HCT116 (cell line): ENCODE data around the gene RBM20. TPM values are rescaled to one million over a fixed set of nuclear protein-coding genes. Genes with fewer than 3 reads are reported as not detected.

Experiments used
- ATAC-seq: fragments of 200-7000 bp; cut with Tn5 transposase; 2 replicates; pipeline ENCODE4 v1.9.1; 2020; ENCODE audit warnings: mild to moderate bottlenecking, moderate library complexity
- BruUV-seq: library from RNA; stranded (reverse); fragments of 400-500 nt; replicated peaks from 2 replicates; lab custom pipeline; 2021; lab: Mats Ljungman, UMichigan
- CTCF ChIA-PET: fragments of 300-600 bp; sonication (Branson Sonifier 250); formaldehyde crosslinking; loops from one replicate; lab custom pipeline; 2021; ENCODE audit warnings: antibody characterized with exemption; lab: Charles Lee
- POLR2A ChIA-PET: fragments of 300-600, 350-600 bp; sonication (Branson Sonifier 250); formaldehyde crosslinking; loops from one replicate; lab custom pipeline; 2021; ENCODE audit warnings: antibody characterized with exemption; lab: Charles Lee
- RAD21 ChIA-PET, 2 experiments: fragments of 300-600 bp; sonication (Branson Sonifier 250); formaldehyde crosslinking; loops; one replicate each; lab custom pipeline; 2023; ENCODE audit warnings: low total read pairs in 2 of 2; ENCODE audit not compliant: uncharacterized antibody in 2 of 2, unreplicated experiment in 2 of 2, low non-redundant PET in 1 of 2; lab: Charles Lee
- DNase-seq: peaks from one replicate; pipeline ENCODE4 v3.0.0-alpha.2; 2010; ENCODE audit warnings: low read depth, low spot score
- H2AFZ ChIP-seq: fragments of 200-600 bp; shearing (Covaris generic), sonication (generic); 2 replicates; pipeline ENCODE4 v1.6.1; 2017; ENCODE audit warnings: low read depth, mixed run types, mixed read lengths, antibody characterized with exemption, low read length; ENCODE audit not compliant: poor library complexity, severe bottlenecking
- H3K27ac ChIP-seq: 2 replicates; pipeline ENCODE4 v1.5.1; 2012; ENCODE audit warnings: low read depth, low read length
- H3K27me3 ChIP-seq: fragments of 200-600 bp; sonication (generic); 2 replicates; pipeline ENCODE4 v1.6.1; 2016; ENCODE audit warnings: mixed run types, low read length, mixed read lengths; ENCODE audit not compliant: insufficient read depth
- H3K36me3 ChIP-seq, 2 experiments: fragments of 200-500 bp in 1 of 2; fragments of 200-600 bp in 1 of 2; sonication (Bioruptor generic) in 1 of 2; sonication (generic) in 1 of 2; 2 replicates each; pipeline versions ENCODE4 v1.5.1 to v1.6.1; 2014 to 2016; ENCODE audit warnings: low read length in 2 of 2, inconsistent platforms in 1 of 2, mixed read lengths in 1 of 2, mixed run types in 1 of 2; ENCODE audit not compliant: insufficient read depth in 2 of 2, control insufficient read depth in 1 of 2
- H3K4me1 ChIP-seq, 2 experiments: fragments of 200-600 bp in 1 of 2; sonication (generic) in 1 of 2; 2 replicates each; pipeline versions ENCODE4 v1.5.1 to v1.6.1; 2012 to 2017; ENCODE audit warnings: low read length in 2 of 2, inconsistent platforms in 1 of 2, mild to moderate bottlenecking in 1 of 2, mixed read lengths in 1 of 2, mixed run types in 1 of 2, moderate library complexity in 1 of 2; ENCODE audit not compliant: insufficient read depth in 2 of 2, control insufficient read depth in 1 of 2
- H3K4me2 ChIP-seq: fragments of 200-600 bp; sonication (generic); 2 replicates; pipeline ENCODE4 v1.6.1; 2017; ENCODE audit warnings: mixed run types, low read length, mixed read lengths
- H3K4me3 ChIP-seq, 2 experiments: fragments of 200-600 bp in 1 of 2; sonication (generic) in 1 of 2; replicated peaks in 1 of 2; 2 replicates each; pipeline ENCODE4 v1.5.1; 2011 to 2016; ENCODE audit warnings: low read length in 2 of 2, control low read depth in 1 of 2, low read depth in 1 of 2, mild to moderate bottlenecking in 1 of 2, mixed read lengths in 1 of 2, mixed run types in 1 of 2
- H3K79me2 ChIP-seq: fragments of 200-600 bp; sonication (generic); 2 replicates; pipeline ENCODE4 v1.6.1; 2017; ENCODE audit warnings: mild to moderate bottlenecking, mixed run types, low read length, moderate library complexity, mixed read lengths; ENCODE audit not compliant: insufficient read depth
- H3K9ac ChIP-seq: fragments of 200-600 bp; sonication (generic); 2 replicates; pipeline ENCODE4 v1.6.1; 2016; ENCODE audit warnings: low read length, mixed read lengths
- H3K9me2 ChIP-seq: fragments of 200-600 bp; sonication (generic), shearing (Covaris generic); 2 replicates; pipeline ENCODE4 v1.6.1; 2017; ENCODE audit warnings: mixed run types, mild to moderate bottlenecking, moderate library complexity; ENCODE audit not compliant: insufficient read depth
- H3K9me3 ChIP-seq, 2 experiments: fragments of 200-500 bp in 1 of 2; fragments of 200-600 bp in 1 of 2; sonication (Bioruptor generic) in 1 of 2; sonication (generic) in 1 of 2; 2 replicates each; pipeline ENCODE4 v1.6.1; 2014 to 2017; ENCODE audit warnings: low read length in 2 of 2, mixed read lengths in 2 of 2, inconsistent platforms in 1 of 2, low read depth in 1 of 2, mild to moderate bottlenecking in 1 of 2, mixed run types in 1 of 2, moderate library complexity in 1 of 2; ENCODE audit not compliant: control insufficient read depth in 1 of 2, insufficient read depth in 1 of 2
- H4K20me1 ChIP-seq: fragments of 200-600 bp; sonication (generic), shearing (Covaris generic); 2 replicates; pipeline ENCODE4 v1.6.1; 2017; ENCODE audit warnings: mixed run types, mild to moderate bottlenecking, moderate library complexity; ENCODE audit not compliant: insufficient read depth
- CBX3 ChIP-seq: IDR thresholded peaks from 2 replicates; pipeline ENCODE4 v1.6.1; 2012; ENCODE audit warnings: low read depth
- CEBPB ChIP-seq: IDR thresholded peaks from 2 replicates; pipeline ENCODE4 v1.6.1; 2012; ENCODE audit warnings: low read depth
- EGR1 ChIP-seq: IDR thresholded peaks from 2 replicates; pipeline ENCODE4 v1.6.1; 2012; ENCODE audit warnings: low read depth
- ELF1 ChIP-seq: IDR thresholded peaks from 2 replicates; pipeline ENCODE4 v1.6.1; 2012; ENCODE audit warnings: low read depth, borderline replicate concordance
- EZH2phosphoT487 ChIP-seq: fragments of 200-600 bp; IDR thresholded peaks from 2 replicates; pipeline ENCODE4 v1.6.1; 2018; ENCODE audit warnings: antibody characterized with exemption, borderline replicate concordance
- FOSL1 ChIP-seq: IDR thresholded peaks from 2 replicates; pipeline ENCODE4 v1.6.1; 2012; ENCODE audit warnings: low read depth
- JUND ChIP-seq: IDR thresholded peaks from 2 replicates; pipeline ENCODE4 v1.6.1; 2012
- POLR2AphosphoS5 ChIP-seq: IDR thresholded peaks from 2 replicates; pipeline ENCODE4 v1.6.1; 2011; ENCODE audit warnings: mild to moderate bottlenecking, low read depth, low read length, moderate library complexity
- RAD21 ChIP-seq: IDR thresholded peaks from 2 replicates; pipeline ENCODE4 v1.6.1; 2012; ENCODE audit warnings: low read depth, mild to moderate bottlenecking
- SIN3A ChIP-seq: IDR thresholded peaks from 2 replicates; pipeline ENCODE4 v1.6.1; 2012; ENCODE audit warnings: low read depth
- SP1 ChIP-seq: IDR thresholded peaks from 2 replicates; pipeline ENCODE4 v1.6.1; 2012; ENCODE audit warnings: low read depth
- SRF ChIP-seq: IDR thresholded peaks from 2 replicates; pipeline ENCODE4 v1.6.1; 2012; ENCODE audit warnings: low read depth
- TCF7L2 ChIP-seq: IDR thresholded peaks from 2 replicates; pipeline ENCODE4 v1.7.0; 2011; ENCODE audit warnings: borderline replicate concordance, inconsistent platforms; ENCODE audit not compliant: insufficient read depth, insufficient read length; ENCODE audit errors: extremely low read depth
- YY1 ChIP-seq: IDR thresholded peaks from 2 replicates; pipeline ENCODE4 v1.6.1; 2011; ENCODE audit warnings: low read length, low read depth, moderate library complexity, mild to moderate bottlenecking; ENCODE audit not compliant: insufficient replicate concordance; ENCODE audit errors: extremely low read depth
- ZFX ChIP-seq: fragments of 450-650 bp; IDR thresholded peaks from 2 replicates; pipeline ENCODE4 v1.6.1; 2017
- ZNF274 ChIP-seq: fragments of 200-500 bp; sonication (Bioruptor generic); IDR thresholded peaks from 2 replicates; pipeline ENCODE4 v1.6.1; 2014; ENCODE audit warnings: mild to moderate bottlenecking, low read depth, low read length, inconsistent platforms
- intact Hi-C: fragments of 100-400 bp; cut with micrococcal nuclease; formaldehyde crosslinking; loops from 2 replicates; pipeline ENCODE4 v1.10.0; 2022
- total RNA-seq: library from RNA; stranded (reverse); gene quantifications from one replicate; pipeline ENCODE4 v1.2.1, GENCODE V29; 2021; ENCODE audit not compliant: unreplicated experiment
- TF ChIP-seq, protein P1 (sequence below): IDR thresholded peaks from 2 replicates; pipeline ENCODE4 v1.6.1; 2012
- TF ChIP-seq, protein P2 (sequence below): IDR thresholded peaks from 2 replicates; pipeline ENCODE4 v1.6.1; 2012; ENCODE audit warnings: low read depth
- TF ChIP-seq, protein P3 (sequence below): IDR thresholded peaks from 2 replicates; pipeline ENCODE4 v1.6.1; 2012
- TF ChIP-seq, protein P4 (sequence below), 3 experiments: fragments of 200-600 bp in 1 of 3; sonication (generic) in 1 of 3; IDR thresholded peaks in 2 of 3; conservative IDR thresholded peaks in 1 of 3; 2 replicates each; pipeline ENCODE4 v1.5.1; 2012 to 2017; ENCODE audit warnings: low read depth in 2 of 3, low read length in 2 of 3, antibody characterized with exemption in 1 of 3, borderline replicate concordance in 1 of 3, control low read depth in 1 of 3, mild to moderate bottlenecking in 1 of 3, mixed read lengths in 1 of 3, mixed run types in 1 of 3, moderate library complexity in 1 of 3; ENCODE audit not compliant: insufficient read depth in 1 of 3

The RBM20 gene
- total RNA-seq, 1 experiment from 2014 or later = 2.0 TPM

DNA sequence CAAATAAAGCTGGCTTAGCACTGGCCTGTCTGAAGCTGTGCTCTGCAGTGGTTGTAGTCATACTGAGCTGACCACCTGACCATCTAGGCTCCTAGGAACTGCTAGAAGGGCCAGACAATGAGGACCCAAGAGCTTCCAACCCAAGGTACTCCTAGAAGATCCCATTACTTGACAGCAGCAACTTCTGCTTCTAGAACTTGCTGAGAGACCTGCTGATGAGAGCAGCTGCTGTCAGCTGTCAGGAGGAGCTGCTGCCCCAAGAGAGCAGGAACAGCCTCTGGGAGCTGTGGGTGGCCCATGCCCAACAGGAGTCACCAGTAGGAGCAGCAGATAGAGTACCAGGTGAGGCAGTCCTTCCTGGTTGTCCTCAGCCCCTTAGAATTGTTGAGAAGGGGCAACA is 70.2 kb downstream of the RBM20 start:
- H3K27me3 ChIP-seq = no peaks in the 10 kb centered on the region
- POLR2A ChIA-PET = no interaction called here
- no peak for DNase-seq
- H3K9me3 ChIP-seq = no peaks in the 10 kb centered on the region
- BruUV-seq = no TSS peak
- H2AFZ ChIP-seq = no peak overlapping the region
- H4K20me1 ChIP-seq = no peaks in the 10 kb centered on the region
- no peak overlapping the region for H3K27ac ChIP-seq
- H3K36me3 ChIP-seq = no peaks in the 10 kb centered on the region
- H3K4me1 ChIP-seq = no peaks in the 10 kb centered on the region
- no peaks in the 10 kb centered on the region for H3K79me2 ChIP-seq
- no peak overlapping the region for H3K4me2 ChIP-seq
- CTCF ChIA-PET = no interaction called here
- no peak overlapping the region for H3K9ac ChIP-seq
- no peak for ATAC-seq
- H3K4me3 ChIP-seq = no peak overlapping the region
- no peak for TF ChIP-seq ELF1
- TF ChIP-seq POLR2AphosphoS5 = no peak
- no peak for TF ChIP-seq JUND
- no peak for TF ChIP-seq RAD21
- no peak for TF ChIP-seq CEBPB
- no peak for TF ChIP-seq ZFX
- TF ChIP-seq, protein P1, sequence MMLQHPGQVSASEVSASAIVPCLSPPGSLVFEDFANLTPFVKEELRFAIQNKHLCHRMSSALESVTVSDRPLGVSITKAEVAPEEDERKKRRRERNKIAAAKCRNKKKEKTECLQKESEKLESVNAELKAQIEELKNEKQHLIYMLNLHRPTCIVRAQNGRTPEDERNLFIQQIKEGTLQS = no peak
- no peak for TF ChIP-seq SRF
- TF ChIP-seq EGR1 = no peak
- no peak for TF ChIP-seq TCF7L2
- no peak for TF ChIP-seq EZH2phosphoT487
- no peak for TF ChIP-seq CBX3
- TF ChIP-seq, protein P2, sequence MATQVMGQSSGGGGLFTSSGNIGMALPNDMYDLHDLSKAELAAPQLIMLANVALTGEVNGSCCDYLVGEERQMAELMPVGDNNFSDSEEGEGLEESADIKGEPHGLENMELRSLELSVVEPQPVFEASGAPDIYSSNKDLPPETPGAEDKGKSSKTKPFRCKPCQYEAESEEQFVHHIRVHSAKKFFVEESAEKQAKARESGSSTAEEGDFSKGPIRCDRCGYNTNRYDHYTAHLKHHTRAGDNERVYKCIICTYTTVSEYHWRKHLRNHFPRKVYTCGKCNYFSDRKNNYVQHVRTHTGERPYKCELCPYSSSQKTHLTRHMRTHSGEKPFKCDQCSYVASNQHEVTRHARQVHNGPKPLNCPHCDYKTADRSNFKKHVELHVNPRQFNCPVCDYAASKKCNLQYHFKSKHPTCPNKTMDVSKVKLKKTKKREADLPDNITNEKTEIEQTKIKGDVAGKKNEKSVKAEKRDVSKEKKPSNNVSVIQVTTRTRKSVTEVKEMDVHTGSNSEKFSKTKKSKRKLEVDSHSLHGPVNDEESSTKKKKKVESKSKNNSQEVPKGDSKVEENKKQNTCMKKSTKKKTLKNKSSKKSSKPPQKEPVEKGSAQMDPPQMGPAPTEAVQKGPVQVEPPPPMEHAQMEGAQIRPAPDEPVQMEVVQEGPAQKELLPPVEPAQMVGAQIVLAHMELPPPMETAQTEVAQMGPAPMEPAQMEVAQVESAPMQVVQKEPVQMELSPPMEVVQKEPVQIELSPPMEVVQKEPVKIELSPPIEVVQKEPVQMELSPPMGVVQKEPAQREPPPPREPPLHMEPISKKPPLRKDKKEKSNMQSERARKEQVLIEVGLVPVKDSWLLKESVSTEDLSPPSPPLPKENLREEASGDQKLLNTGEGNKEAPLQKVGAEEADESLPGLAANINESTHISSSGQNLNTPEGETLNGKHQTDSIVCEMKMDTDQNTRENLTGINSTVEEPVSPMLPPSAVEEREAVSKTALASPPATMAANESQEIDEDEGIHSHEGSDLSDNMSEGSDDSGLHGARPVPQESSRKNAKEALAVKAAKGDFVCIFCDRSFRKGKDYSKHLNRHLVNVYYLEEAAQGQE = no peak
- TF ChIP-seq SIN3A = no peak
- TF ChIP-seq, protein P3, sequence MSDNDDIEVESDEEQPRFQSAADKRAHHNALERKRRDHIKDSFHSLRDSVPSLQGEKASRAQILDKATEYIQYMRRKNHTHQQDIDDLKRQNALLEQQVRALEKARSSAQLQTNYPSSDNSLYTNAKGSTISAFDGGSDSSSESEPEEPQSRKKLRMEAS = no peak
- TF ChIP-seq, protein P4, sequence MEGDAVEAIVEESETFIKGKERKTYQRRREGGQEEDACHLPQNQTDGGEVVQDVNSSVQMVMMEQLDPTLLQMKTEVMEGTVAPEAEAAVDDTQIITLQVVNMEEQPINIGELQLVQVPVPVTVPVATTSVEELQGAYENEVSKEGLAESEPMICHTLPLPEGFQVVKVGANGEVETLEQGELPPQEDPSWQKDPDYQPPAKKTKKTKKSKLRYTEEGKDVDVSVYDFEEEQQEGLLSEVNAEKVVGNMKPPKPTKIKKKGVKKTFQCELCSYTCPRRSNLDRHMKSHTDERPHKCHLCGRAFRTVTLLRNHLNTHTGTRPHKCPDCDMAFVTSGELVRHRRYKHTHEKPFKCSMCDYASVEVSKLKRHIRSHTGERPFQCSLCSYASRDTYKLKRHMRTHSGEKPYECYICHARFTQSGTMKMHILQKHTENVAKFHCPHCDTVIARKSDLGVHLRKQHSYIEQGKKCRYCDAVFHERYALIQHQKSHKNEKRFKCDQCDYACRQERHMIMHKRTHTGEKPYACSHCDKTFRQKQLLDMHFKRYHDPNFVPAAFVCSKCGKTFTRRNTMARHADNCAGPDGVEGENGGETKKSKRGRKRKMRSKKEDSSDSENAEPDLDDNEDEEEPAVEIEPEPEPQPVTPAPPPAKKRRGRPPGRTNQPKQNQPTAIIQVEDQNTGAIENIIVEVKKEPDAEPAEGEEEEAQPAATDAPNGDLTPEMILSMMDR (IDR thresholded peaks at IDR 0.05 in 2 of 3, conservative IDR thresholded peaks at IDR 0.05 in 1 of 3; ENCODE audit: borderline replicate concordance in 1 of 3, insufficient read depth in 1 of 3, low read depth in 2 of 3, low read length in 2 of 3) = no peak
- TF ChIP-seq FOSL1 = no peak
- no peak for TF ChIP-seq YY1
- no peak for TF ChIP-seq ZNF274
- TF ChIP-seq SP1 = no peak
- RAD21 ChIA-PET = no interaction called here
- H3K9me2 ChIP-seq = no peaks in the 10 kb centered on the region
- intact Hi-C loops = no loop called here
